LNCaP clone FGC (cell line): ENCODE data around the gene NUBP1.

Source experiments
- DNase-seq: peaks from one replicate; pipeline ENCODE4 v3.0.0-alpha.2; 2011; ENCODE audit warnings: low read depth
- H3K4me3 ChIP-seq: 2 replicates; pipeline ENCODE4 v1.5.1; 2011; ENCODE audit warnings: mild to moderate bottlenecking, low read depth, low read length, control low read depth
- CTCF ChIP-seq: IDR thresholded peaks from 2 replicates; pipeline ENCODE4 v1.5.1; 2012; ENCODE audit warnings: mild to moderate bottlenecking; ENCODE audit not compliant: control insufficient read depth, insufficient read depth; ENCODE audit errors: extremely low read depth

The NUBP1 gene

GRCh38 chr16:10799736-10800135 lies 56.1 kb downstream of the NUBP1 start:
- no peak for TF ChIP-seq CTCF
- DNase-seq = no peak

DNA sequence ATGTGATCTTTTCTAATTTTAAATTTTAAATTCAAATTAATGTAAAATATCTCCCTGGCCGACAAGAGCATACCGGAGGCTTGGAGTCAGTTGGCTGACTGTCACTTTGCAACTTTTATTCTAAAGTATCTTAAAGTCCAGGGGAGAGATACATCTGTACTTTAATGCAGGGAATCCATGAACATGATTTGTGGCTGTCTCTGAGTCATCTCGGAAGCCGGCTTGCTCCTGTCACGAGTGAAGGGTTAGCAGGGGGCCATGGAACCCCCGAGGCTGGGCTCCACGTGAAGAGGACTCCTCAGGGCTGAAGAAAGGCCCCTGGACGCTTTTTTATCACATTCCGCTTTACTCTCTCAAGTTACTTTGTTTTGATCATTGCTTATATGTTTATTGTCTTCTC lies 61.7 kb downstream of the NUBP1 start:
- no peak for TF ChIP-seq CTCF
- DNase-seq = no peak
- no peak overlapping the region for H3K4me3 ChIP-seq

More at GRCh38 chr16:10799736-10800135, 56.1 kb downstream of the NUBP1 start:
- no peak overlapping the region for H3K4me3 ChIP-seq

- DNase-seq = no peak
- no peak for TF ChIP-seq CTCF
- no peak overlapping the region for H3K4me3 ChIP-seq
Observed at GRCh38 chr16:10806698-10807097, 63.1 kb downstream of the NUBP1 start.

- no peak for DNase-seq
- H3K4me3 ChIP-seq = no peak overlapping the region
- no peak for TF ChIP-seq CTCF
Observed at GRCh38 chr16:10808218-10808617, 64.6 kb downstream of the NUBP1 start.

GRCh38 chr16:10808850-10809249 lies 65.2 kb downstream of the NUBP1 start:
- no peak for DNase-seq
- H3K4me3 ChIP-seq = no peak overlapping the region
- no peak for TF ChIP-seq CTCF

DNA sequence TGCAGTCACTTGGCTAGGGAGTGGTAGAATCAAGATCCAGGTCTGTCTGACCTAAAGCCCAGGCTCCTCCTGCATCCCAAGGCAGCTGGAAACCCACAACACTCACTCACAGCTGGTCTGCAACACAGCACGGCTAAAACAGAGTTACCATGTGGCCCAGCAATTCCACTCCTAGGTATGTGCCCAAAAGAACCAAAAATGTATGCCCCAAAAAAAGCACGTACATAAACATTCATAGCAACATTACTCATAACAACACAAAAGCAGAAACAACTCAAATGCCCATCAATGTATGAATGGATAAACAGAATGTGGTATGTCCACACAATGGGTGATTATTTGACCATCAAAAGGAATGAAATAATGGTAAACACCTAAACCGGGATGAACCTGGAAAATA lies 66.1 kb downstream of the NUBP1 start:
- TF ChIP-seq CTCF = no peak
- DNase-seq = no peak
- no peak overlapping the region for H3K4me3 ChIP-seq

- DNase-seq = no peak
- no peak overlapping the region for H3K4me3 ChIP-seq
- no peak for TF ChIP-seq CTCF
Observed at GRCh38 chr16:10812312-10813098, 68.9 kb downstream of the NUBP1 start.
